ENCODE data around the gene DLGAP4.
"Not testable (repeated sequence)": the region's sequence is repeated elsewhere in the genome, so short reads cannot be mapped to it uniquely, and the experiment has no call there.

The DLGAP4 gene

DNA sequence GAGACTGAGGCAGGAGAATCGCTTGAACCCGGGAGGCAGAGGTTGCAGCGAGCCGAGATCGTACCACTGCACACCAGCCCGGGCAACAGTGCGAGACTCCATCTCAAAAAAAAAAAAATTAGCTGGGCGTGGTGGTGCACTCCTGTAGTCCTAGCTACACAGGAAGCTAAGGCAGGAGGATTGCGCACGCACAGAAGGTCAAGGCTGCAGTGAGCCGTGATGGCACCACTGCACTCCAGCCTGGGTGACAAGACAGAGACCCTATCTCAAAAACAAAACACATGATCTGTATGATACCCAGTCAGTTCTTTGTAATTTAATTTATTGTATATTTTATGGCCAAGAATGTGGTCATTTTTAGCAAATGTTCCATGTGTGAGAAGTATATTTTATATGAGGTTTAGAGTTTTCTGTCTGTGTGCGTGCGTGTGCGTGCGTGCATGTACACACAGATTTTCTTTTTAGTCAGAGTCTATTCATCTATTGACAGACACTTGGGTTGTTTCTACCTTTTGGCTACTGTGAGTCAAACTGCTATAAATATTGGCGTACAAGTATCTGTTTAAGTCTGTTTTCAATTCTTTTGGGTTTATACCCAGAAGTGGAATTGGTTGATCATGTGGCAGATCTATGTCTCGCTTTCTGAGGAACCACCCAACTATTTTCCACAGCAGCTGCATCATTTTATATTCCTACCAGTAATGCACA, 213.0 kb downstream of the DLGAP4 start:
- no peak for DNase-seq

DNA sequence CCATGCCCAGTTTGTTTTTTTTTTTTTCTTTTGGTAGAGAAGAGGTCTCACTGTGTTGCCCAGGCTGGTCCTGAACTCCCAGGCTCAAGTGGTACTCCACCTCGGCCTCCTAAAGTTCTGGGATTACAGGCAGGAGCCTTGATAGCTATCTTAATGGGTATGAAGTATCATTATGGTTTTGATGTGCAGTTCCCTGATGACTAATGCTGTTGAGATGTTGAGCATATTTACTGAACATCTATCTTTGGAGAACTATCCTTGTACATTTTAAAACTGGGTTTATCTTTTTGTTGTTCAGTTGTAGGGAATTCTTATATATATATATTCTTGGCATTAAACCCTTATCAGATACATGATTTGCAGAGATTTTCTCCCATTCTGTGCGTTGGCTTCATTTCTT, 213.8 kb downstream of the DLGAP4 start:
- no peak for DNase-seq

DNA sequence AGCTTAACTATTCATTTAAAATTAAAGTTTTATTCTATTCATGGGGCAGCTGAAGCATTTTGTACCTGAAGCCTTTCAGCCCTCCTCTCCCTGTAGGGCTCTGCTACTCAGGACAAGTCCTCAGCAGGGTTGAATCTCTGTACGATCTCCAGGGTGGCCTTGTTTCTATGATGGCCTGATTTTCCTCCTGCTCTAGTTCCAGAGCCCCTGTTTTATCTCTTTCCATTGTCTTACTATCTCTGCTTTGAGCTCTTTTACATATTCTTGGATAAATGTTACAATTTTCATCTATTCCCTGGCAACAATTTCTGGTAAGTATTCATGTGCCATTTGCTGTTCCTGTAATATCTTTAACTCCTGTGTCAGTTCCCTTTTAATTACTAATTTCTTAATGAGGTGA, 215.4 kb downstream of the DLGAP4 start:
- DNase-seq, result no peak

DNA sequence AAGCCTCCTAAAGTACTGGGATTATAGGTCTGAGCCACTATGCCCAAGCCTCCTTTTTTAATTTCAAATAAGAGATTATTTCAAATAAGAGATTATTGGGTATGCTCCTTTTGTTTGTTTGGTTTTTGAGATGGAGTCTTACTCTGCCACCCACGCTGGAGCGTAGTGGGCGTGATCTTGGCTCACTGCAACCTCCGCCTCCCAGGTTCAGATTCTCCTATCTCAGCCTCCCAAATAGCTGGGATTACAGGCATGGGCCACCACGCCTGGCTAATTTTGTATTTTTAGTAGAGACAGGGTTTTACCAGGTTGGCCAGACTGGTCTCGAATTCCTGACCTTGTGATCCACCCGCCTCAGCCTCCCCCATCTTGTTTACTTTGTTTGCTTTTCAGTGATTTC, 216.3 kb downstream of the DLGAP4 start:
- DNase-seq, result not testable (repeated sequence)

DNA sequence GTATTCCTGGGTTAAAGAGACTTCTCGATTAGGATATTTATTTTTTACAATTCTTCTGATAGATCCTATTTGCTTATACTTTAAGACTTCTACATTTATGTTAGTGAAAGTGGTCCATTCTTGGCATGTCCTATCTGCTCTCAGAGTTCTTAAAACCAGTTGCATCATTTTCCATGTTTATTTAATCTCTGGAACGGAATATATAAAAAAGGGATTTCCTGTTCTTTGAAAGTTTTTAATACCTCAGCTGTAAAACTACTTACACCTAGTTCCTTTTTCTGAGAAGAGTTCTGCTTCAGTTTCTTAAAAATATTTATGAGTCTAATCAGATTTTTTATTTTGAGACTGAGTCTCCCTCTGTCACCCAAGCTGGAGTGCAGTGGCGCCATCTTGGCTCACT, 217.2 kb downstream of the DLGAP4 start:
- DNase-seq, result no peak

DNA sequence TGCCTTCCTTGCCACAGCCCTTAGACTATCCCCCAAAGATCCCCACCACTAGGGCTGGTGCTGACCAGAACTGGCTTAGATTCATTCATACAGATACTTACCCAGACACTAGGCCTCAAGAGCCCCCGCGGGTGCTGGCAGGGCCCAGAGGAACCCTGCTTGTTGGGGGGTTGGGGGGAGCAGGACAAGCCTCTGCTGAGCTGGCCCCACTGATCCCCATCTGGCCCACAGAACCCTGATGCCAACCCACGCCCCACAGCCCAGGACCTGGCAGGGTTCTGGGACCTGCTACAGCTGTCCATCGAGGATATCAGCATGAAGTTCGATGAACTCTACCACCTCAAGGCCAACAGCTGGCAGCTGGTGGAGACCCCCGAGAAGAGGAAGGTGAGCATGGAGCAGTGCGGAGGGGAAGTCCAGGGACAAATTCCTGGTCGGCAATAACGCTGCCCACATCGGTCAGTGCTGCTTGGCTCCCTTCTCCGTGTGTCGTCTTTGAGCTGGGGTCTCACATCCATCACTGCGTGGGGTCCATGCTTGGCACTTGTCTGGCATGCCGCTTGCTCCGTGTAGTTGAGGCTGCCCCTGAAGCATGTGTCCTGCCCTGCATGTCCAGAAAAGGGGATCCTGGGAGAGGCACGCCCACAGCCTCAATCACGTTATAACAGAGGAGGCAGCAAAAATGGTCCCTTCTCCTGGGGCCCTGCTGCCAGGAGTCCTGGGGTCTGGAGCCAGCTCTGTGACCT, 219.7 kb downstream of the DLGAP4 start:
- DNase-seq, result no peak

DNA sequence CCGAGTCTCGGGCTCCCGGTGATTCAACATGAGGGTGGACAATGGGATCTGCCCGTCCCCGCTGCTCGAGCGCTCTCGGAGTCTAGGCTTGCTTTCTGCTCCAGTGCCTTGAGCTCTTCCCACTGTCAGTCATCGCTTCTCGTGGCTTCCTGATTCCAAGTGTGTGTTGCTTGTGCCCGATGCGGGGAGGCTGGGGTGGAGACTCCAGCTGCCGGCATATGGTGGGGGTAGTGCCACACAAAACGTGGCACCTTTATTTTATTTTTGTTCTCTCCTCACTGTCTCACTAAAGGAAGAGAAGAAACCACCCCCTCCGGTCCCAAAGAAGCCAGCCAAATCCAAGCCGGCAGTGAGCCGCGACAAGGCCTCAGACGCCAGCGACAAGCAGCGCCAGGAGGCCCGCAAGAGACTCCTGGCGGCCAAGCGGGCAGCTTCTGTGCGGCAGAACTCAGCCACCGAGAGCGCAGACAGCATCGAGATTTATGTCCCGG, 220.4 kb downstream of the DLGAP4 start:
- DNase-seq, result no peak

DNA sequence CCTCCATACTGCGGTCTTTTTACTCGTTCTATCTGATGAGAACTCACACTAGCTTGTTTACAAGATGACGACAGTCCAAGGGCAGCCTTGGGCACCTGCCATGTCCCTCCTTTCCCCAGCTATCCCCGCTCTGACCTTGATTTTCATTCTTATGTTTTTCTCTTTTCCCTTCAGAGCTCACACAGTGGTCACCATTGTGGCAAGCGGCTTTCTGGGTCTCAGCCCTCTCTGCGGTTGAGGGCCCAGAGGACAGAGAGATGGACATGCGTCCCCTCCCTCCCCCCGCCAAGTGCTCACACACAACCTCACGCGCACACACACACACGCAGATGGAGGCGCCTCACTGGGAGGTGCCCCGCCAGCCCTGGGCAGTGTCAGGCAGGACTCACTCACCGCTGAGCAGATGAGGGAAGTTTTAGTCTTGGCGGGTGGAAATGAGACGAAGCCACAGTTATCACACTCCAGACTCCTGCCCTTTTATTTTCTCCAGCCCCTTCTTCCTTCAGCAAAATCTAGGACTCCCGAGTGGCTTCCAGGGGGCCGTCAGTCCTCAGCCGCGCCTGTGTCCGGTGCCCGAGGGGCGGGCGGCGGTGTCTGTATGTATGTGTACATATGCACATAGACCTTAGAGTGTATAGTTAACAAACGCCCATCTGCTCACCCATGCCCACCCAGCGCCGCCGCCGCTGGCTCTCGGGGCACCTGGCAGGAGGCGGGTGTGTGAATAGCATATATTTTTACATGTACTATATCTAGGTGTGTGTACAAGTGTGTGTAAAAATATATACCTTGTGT, 221.4 kb downstream of the DLGAP4 start:
- DNase-seq, result no peak

DNA sequence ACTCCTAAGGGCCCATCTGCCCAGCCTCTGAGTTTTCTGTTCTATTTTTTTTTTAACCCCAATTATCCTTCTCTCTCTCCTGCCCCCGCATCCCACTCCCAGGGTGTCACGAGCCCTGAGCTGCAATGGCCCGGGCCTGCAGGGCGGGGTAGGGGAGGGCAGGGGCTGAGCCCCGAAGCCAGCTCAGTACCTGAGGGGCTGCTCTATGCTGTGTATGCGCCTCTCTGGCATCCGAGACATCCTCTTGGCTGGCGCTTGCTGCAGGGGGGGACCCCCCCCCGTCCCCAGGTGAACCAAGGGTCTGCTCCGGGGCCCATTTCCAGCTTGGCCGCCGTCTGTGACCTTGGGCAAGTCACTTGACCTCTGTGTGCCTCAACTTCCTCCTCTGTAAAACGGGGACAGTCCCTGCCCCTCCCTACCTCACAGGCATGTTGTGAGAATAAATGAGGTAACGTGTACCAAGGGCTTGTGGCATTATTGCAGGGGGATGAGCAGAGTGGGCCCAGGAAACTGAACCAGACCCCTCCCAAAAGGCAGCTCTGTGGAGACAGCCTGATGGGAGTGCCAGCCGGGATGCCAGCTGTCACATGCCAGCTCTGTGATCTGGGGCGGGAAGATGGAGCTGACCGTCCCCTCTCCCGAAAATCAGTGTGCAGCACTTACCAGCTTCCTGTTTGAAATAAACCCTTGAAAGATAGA, 222.2 kb downstream of the DLGAP4 start:
- DNase-seq, result no peak

DNA sequence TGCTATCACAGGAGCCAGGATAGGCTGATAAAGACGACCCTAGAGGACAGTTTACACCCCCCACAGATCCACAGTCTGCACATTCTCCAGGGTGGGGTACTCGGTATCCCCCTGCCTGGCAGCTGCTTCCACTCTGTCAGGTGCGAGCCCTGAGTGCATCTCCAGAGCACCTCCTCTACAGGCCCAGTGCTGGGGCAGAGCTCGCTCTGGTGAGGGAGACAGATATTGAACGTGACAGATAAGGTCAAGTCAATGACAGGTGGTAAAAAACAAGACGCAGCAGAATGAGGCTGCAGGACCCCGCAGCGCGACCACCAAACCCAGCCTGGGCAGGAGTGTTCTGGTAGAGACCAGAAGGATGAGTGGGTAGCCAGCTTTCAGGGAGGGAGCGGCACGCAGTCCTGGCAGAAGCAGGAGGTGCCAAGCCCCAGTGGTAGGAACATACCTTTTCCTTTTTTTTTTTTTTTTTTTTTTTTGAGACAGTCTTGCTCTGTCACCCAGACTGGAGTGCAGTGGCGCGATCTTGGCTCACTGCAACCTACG, 222.8 kb downstream of the DLGAP4 start:
- no peak for DNase-seq

DNA sequence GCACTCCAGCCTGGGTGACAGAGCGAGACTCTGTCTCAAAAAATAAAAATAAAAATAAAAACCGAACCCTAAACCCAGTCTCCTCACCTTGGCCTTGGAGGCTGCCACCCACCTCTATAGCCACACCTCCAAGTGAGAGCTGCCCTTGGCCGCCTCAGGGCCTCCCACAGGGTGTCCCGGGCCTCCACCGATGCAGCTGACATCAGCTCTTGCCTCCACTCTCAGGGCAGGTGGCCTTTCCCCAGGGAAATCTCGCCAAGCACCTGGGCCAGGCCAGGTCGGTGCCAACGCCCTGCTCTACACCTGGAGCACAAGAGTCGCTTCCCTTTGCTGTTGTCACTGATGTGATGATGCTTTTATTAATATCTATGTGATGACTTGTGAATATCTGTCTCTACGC, 226.2 kb downstream of the DLGAP4 start:
- no peak for DNase-seq

DNA sequence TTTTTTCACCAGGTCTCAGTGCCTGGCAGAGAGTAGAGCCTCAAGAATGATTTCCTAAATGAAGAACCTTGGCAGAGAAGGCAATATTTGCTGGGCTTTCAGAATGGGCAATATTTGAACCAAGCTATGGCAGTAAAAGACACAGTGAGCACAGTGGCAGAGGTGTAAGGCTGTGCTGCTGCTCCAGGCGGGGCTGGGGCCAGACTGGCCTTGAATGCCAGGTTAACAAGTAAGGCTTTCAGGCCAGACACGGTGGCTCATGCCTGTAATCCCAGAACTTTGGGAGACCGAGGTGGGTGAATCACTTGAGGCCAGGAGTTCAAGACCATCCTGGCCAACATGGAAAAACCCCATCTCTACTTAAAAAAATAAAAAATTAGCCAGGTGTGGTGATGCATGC, 226.7 kb downstream of the DLGAP4 start:
- no peak for DNase-seq

DNA sequence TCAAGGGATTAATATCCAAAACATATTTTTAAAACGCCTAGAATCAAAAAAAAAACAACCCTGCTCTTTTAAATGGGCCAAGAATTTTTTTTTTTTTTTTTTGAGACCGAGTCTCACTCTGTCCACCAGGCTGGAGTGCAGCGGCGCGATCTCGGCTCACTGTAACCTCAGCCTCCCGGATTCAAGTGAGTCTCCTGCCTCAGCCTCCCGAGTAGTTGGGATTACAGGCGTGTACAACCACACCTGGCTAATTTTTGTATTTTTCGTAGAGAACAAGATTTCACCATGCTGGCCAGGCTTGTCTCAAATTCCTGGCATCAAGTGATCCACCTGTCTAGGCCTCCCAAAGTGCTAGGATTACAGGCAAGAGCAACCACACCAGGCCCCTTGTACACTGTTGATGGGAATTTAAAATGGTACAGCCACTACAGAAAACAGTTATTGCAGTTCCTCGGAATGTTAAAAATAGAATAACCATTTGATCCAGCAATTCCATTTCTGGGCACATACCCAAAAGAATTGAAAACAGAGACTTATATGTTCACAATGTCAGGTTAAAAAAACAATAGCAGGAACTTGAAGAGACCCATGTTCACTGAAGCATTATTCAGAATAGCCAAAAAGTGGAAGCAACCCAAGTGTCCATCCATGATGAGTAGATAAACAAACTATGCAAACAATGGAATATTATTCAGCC, 232.0 kb downstream of the DLGAP4 start:
- DNase-seq, result no peak

DNA sequence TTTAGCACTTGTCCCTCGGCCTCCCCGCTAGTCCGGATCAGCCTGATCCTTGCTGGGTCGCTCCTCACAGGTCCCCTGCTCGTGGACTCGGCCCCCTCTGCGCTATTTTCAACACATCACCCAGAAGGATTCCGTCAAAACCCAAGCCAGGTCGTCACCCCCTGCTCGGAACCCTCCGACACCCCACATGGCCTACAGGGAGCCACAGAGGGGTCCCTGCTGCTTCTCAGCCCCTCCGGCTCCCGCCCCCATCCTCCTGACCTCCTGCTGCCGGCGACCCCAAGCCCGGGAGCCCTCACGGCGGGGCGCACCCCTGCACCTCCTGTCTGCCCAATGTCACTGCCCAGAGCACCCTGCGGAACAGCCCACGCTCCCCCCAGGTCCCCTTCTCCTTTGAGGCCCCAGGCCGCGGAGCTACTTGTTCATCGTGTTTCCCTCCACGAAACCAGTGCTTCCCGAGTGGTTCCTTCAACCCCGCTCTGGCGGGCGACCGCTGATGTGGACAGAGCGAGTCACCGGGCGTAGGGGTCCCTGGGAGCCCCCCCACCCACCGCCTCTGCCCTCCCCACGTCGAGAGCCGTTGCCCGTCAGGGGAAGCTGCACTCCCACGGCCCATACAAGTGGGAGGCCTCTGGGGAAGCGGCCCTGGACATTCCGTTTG, 234.5 kb downstream of the DLGAP4 start:
- no peak for DNase-seq

DNA sequence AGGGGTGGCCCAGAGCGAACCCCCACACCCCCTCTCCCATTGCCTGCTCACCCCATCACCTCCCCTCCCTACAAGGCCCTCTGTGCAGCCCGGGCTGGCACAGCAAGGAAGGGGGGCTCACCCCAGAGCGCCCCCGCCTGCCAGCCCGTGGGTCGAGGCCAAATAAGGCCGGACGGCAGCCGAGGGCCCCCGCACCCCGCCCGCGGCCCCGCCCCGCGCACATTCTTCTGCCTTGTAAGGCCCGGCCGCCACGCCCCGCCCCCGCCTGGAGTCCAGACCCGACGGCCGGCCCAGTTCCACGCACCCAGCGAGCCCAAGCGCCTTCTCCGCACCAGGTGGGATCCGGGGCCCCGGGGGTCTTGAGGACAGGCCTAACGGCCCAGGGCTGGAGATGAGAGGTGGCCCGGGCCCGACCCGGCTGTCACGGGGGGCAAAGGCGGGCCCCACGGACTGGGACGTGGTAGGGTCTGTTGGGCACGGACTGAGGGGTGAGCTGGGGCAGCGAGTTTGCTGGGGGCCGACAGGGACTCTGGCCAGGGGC, 235.2 kb downstream of the DLGAP4 start, which contains the start of gene MYL9:
MYL9 (plus strand) TSS at position 293 of the 541 bp plus-strand sequence. CDS start 3,366 bp downstream, outside the sequence.
- DNase-seq, result no peak

DNA sequence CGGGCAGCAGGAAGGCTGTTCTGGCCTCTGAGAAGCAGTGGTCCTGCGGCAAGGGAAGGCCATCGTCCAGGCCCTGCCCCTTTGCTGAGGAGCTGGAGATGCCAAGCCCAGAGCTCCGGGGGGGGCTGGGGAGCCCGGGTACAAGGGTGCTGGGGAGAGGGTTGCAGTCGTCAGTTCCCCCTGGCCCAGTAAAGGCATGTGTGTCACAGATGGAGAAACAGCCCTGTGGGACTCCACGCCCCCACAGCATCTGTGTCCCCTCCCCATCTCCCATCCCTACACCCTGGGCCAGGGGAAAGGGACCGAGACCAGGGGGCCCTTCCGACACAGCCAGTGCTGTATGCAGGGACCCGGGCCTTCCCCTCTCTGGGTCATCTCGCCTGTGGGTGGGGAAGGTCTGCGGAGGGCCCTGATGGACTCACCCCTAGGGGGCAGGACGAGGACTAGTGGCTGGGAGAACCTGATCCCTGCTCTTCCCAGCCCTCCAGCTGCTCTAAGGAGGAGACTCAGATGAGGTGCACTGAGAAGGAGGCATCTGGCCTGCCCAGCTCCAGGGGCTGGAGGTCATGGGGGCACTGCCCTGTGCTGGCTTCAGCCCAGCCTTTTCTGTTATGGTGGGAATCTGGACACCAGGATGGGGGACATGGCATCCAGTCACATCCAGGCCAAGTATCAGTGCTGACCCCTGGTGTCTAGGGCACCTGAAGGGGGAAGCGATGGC, 235.8 kb downstream of the DLGAP4 start:
- DNase-seq, result no peak

DNA sequence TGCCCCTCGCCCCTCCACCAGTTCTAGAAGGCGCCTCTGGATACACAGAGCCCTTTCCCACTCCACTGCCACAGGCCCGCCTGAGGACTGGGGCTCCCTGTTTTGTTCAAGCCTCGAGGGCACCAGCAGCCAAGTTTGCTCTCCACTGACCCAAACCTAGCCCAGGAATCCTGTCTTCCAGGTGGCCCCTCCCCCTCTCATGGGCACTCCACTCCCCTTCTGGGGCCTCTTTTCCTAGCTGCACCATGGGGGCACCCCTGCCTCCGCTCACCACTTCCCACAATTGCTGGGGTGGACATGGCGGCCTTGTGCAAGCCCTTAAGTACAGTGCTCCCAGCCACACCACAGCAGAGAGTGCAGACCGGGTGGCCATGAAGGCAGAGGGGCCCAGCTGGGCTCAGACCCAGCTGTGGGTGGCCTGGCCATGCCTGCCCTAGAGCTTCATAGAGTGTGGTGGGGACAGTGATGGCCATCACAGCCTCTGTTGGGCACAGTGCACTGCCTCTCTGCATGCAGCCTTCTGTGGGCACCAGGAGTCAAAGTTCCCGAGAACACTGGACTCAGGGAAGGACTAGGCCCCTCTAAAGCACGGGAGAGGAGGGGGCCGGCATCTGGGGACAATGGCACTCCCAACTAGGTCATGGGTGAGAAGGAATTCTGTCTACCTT, 236.5 kb downstream of the DLGAP4 start:
- DNase-seq, result no peak

DNA sequence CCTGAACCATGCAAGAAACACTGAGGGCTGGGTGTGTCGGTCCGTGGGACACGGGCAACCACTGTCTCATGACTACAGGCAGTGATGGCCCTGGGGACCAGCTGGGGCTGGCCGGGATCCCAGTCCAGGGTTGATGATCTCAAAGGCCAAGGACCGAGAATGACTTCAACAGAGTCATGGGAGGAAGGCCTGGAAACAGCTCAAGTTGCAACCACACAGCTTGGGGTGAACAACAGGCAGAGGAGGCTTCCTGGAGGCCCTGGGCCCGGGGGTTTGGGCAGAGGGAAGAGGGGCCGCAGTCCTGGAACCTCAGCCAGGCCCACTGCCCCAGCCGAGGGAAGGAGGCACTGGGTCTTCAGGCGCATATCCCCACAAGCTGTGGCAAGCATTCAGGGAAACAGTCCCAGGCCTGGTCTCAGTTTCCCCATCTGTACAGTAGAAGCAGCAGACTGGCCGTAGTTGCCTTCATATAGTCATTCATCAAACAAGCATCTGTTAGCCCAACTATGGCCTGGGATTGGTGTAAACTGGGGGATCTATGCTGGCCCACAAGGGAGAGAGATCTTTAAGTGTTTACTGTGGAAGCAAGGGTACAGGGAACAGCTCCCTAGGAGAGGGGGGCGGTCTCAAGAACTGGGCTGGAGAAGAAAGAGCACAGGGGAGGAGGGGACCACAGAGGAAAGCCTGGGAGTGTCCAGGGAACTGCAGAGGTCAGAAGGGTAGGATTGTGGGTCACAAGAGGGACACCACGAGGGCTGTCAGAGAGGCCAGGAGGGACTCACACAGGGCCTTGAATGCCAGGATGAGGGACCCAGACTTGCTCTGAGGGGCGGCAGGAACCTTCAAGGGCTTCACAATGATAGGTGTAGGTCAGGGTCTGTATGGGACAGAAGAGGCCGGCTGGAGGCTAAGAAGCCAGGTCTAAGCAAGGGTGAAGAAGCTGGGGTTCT, 237.3 kb downstream of the DLGAP4 start:
- DNase-seq, result no peak

Data from NCI-H748 treated with DMSO at 0.1 percent for 48 hours (cell line).